ENCODE data around the gene ZNF695. TPM values are rescaled to one million over a fixed set of nuclear protein-coding genes. Genes with fewer than 3 reads are reported as not detected.

The ZNF695 gene
- total and polyA plus RNA-seq, 7 experiments from 2014 or later, result 0.17 TPM; not detected in 6

DNA sequence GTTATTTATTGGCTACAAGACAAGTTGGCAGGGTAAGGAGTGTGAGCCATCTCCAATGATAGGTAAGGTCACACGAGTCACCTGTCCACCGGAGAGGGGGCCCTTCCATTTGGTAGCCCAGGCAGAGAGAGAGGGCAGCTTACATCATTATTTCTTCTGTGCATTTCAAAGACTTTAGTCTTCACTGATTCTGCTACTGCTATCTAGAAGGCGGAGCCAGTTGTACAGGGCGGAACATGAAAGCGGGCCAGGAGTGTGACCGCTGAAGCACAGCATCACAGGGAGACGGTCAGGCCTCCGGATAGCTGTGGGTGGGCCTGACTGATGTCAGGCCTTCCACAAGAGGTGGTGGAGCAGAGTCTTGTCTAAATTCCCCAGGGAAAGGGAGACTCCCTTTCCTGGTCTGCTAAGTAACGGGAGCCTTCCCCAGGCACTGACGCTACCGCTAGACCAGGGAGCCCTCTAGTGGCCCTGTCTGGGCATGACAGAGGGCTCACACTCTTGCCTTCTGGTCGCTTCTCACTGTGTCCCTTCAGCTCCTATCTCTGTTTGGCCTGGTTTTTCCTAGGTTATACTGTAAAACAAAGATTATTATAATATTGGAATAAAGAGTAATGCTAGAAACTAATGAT is 36.7 kb downstream of the ZNF695 start:
- intact Hi-C loops (cut with micrococcal nuclease), result loop anchor here (1.0 kb wide), 2 partner anchors 64 to 474 kb away; no protein-coding TSS in a partner anchor
- peaks cover 0 to 11% (median 0%) of the 10 kb centered on the region in 5 donors for H3K27me3 Mint-ChIP-seq
- Histone ChIP-seq H3K36me3 (ENCODE audit: control insufficient read depth in 2 of 3, insufficient read depth in 3 of 3, low read length in 3 of 3) (no peaks in the 10 kb centered on the region), H3K9me3 (ENCODE audit: control insufficient read depth in 2 of 3, low read length in 3 of 3) (peaks cover 0 to 7% (median 0%) of the 10 kb centered on the region in 3 experiments), H3K27ac (ENCODE audit: low read depth, low read length) (no peak overlapping the region), H3K4me3 (ENCODE audit: low read length) (no peak overlapping the region), H3K4me1 (ENCODE audit: control insufficient read depth in 2 of 2, insufficient read depth in 2 of 2, low read length in 2 of 2) (no peaks in the 10 kb centered on the region), H3K27me3 (ENCODE audit: control insufficient read depth in 2 of 2, insufficient read depth in 2 of 2, low read length in 2 of 2) (no peaks in the 10 kb centered on the region)
- peak in 7 of 9 donors; percentile 13 to 57 (median 16) for DNase-seq
- peaks cover 0 to 3% (median 0%) of the 10 kb centered on the region in 7 donors for H3K4me1 Mint-ChIP-seq
- H3K9me3 Mint-ChIP-seq, result peaks cover 0 to 44% (median 22%) of the 10 kb centered on the region in 11 donors
- ChIA-PET CTCF (interaction anchor here (2.3 kb wide), 1 partner anchor 64 kb away, joined by 9 read pairs; no protein-coding TSS in a partner anchor), POLR2A (no interaction called here)
- H3K27ac Mint-ChIP-seq, result peak overlapping the region in 1 of 9 donors; percentile 41
- H3K4me3 Mint-ChIP-seq, result peak overlapping the region in 1 of 10 donors; percentile 34
- no peak for ATAC-seq
- peaks cover 0 to 20% (median 6%) of the 10 kb centered on the region in 5 donors for H3K36me3 Mint-ChIP-seq

DNA sequence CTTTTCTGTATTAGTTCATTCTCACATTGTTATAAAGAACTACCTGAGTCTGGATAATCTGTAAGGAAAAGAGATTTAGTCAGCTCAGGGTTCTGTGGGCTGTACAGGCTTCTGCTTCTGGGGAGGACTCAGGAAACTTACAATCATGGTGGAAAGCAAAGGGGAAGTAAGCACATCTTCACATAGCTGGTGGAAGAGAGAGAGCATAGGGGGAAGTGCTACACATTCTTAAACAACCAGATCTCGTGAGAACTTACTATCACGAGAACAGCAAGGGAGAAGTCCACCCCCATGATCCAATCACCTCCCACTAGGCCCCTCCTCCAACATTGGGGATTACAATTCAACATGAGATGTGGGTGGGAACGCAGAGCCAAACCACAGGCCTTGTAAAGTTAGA is 38.2 kb downstream of the ZNF695 start:
- peaks cover 0 to 40% (median 13%) of the 10 kb centered on the region in 11 donors for H3K9me3 Mint-ChIP-seq
- Histone ChIP-seq H3K27ac (ENCODE audit: low read depth, low read length) (no peak overlapping the region), H3K27me3 (ENCODE audit: control insufficient read depth in 2 of 2, insufficient read depth in 2 of 2, low read length in 2 of 2) (no peaks in the 10 kb centered on the region), H3K4me1 (ENCODE audit: control insufficient read depth in 2 of 2, insufficient read depth in 2 of 2, low read length in 2 of 2) (no peaks in the 10 kb centered on the region), H3K36me3 (ENCODE audit: control insufficient read depth in 2 of 3, insufficient read depth in 3 of 3, low read length in 3 of 3) (no peaks in the 10 kb centered on the region), H3K9me3 (ENCODE audit: control insufficient read depth in 2 of 3, low read length in 3 of 3) (peaks cover 0 to 7% (median 0%) of the 10 kb centered on the region in 3 experiments), H3K4me3 (ENCODE audit: low read length) (no peak overlapping the region)
- H3K36me3 Mint-ChIP-seq, result peaks cover 0 to 16% (median 9%) of the 10 kb centered on the region in 5 donors
- DNase-seq (no peak), ATAC-seq (no peak)
- H3K27ac Mint-ChIP-seq, result no peak overlapping the region
- no peak overlapping the region for H3K4me3 Mint-ChIP-seq
- peaks cover 0 to 7% (median 0%) of the 10 kb centered on the region in 5 donors for H3K27me3 Mint-ChIP-seq
- intact Hi-C loops (cut with micrococcal nuclease), result no loop called here
- POLR2A ChIA-PET, result no interaction called here
- CTCF ChIA-PET, result no interaction called here
- peaks cover 0 to 3% (median 0%) of the 10 kb centered on the region in 7 donors for H3K4me1 Mint-ChIP-seq

GRCh38 chr1:246966502-246966901 is 41.4 kb downstream of the ZNF695 start:
- ATAC-seq (no peak), DNase-seq (no peak)
- Mint-ChIP-seq H3K36me3 (peaks cover 0 to 16% (median 9%) of the 10 kb centered on the region in 5 donors), H3K27me3 (peaks cover 0 to 5% (median 0%) of the 10 kb centered on the region in 5 donors), H3K4me3 (no peak overlapping the region), H3K4me1 (peaks cover 0 to 4% (median 0%) of the 10 kb centered on the region in 7 donors), H3K9me3 (peaks cover 0 to 45% (median 14%) of the 10 kb centered on the region in 11 donors), H3K27ac (no peak overlapping the region)
- peaks cover 0 to 7% (median 0%) of the 10 kb centered on the region in 3 experiments for H3K9me3 ChIP-seq (ENCODE audit: control insufficient read depth in 2 of 3, low read length in 3 of 3)
- H3K36me3 ChIP-seq (ENCODE audit: control insufficient read depth in 2 of 3, insufficient read depth in 3 of 3, low read length in 3 of 3), result no peaks in the 10 kb centered on the region
- H3K27me3 ChIP-seq (ENCODE audit: control insufficient read depth in 2 of 2, insufficient read depth in 2 of 2, low read length in 2 of 2), result no peaks in the 10 kb centered on the region
- H3K4me3 ChIP-seq (ENCODE audit: low read length), result no peak overlapping the region
- intact Hi-C loops (cut with micrococcal nuclease), result no loop called here
- no peaks in the 10 kb centered on the region for H3K4me1 ChIP-seq (ENCODE audit: control insufficient read depth in 2 of 2, insufficient read depth in 2 of 2, low read length in 2 of 2)
- CTCF ChIA-PET, result no interaction called here
- no peak overlapping the region for H3K27ac ChIP-seq (ENCODE audit: low read depth, low read length)
- POLR2A ChIA-PET, result no interaction called here

DNA sequence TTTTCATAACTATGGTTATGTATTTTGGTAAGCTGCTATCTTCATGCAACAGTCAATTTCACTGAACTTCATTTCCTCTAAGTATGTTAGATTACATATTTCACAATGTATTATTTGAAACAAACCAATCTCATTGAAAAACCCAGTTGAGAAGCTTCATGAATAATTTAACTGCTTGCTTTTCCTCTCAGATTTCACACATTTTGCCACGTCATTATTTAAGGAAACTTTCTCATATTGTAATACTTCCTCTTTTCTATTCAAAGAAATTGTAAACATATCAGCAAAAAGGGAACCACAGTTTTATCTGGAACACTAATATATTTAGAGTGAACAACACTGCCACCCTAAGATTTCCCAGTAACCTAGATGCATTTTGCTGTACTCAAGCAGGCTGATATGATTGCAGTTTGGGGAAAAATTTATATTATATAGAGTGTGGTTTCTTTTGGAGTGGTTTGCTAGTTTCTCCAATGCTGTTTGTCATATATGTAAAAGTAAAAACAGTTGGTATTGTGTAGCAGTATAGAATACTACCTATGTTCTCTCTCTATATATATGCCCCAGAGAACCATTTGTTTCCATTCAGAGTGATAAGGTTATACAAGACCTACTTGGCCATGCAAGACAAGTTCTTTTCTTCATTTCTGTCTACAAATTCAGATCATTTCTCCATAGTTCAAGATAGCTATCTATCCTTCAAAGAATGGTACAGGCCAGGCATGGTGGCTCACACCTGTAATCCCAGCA is 47.7 kb downstream of the ZNF695 start:
- ATAC-seq (peak; percentile 46), DNase-seq (no peak)
- Histone ChIP-seq H3K36me3 (ENCODE audit: control insufficient read depth in 2 of 3, insufficient read depth in 3 of 3, low read length in 3 of 3) (no peaks in the 10 kb centered on the region), H3K27me3 (ENCODE audit: control insufficient read depth in 2 of 2, insufficient read depth in 2 of 2, low read length in 2 of 2) (no peaks in the 10 kb centered on the region), H3K4me1 (ENCODE audit: control insufficient read depth in 2 of 2, insufficient read depth in 2 of 2, low read length in 2 of 2) (no peaks in the 10 kb centered on the region), H3K9me3 (ENCODE audit: control insufficient read depth in 2 of 3, low read length in 3 of 3) (no peaks in the 10 kb centered on the region), H3K27ac (ENCODE audit: low read depth, low read length) (no peak overlapping the region), H3K4me3 (ENCODE audit: low read length) (no peak overlapping the region)
- intact Hi-C loops (cut with micrococcal nuclease), result no loop called here
- CTCF ChIA-PET, result interaction anchor here (0.6 kb wide), 1 partner anchor 51 kb away, joined by 3 read pairs; no protein-coding TSS in a partner anchor
- H3K27me3 Mint-ChIP-seq, result peaks cover 0 to 5% (median 0%) of the 10 kb centered on the region in 5 donors
- H3K4me3 Mint-ChIP-seq, result no peak overlapping the region
- peaks cover 0 to 6% (median 0%) of the 10 kb centered on the region in 7 donors for H3K4me1 Mint-ChIP-seq
- peaks cover 0 to 6% (median 0%) of the 10 kb centered on the region in 5 donors for H3K36me3 Mint-ChIP-seq
- peaks cover 0 to 10% (median 0%) of the 10 kb centered on the region in 11 donors for H3K9me3 Mint-ChIP-seq
- POLR2A ChIA-PET, result no interaction called here
- H3K27ac Mint-ChIP-seq, result peak overlapping the region in 1 of 9 donors; percentile 41

GRCh38 chr1:246954126-246954525 is 53.7 kb downstream of the ZNF695 start:
- ChIA-PET CTCF (no interaction called here), POLR2A (no interaction called here)
- intact Hi-C loops (cut with micrococcal nuclease), result no loop called here
- H3K27ac ChIP-seq (ENCODE audit: low read depth, low read length), result no peak overlapping the region
- no peaks in the 10 kb centered on the region for H3K27me3 ChIP-seq (ENCODE audit: control insufficient read depth in 2 of 2, insufficient read depth in 2 of 2, low read length in 2 of 2)
- no peaks in the 10 kb centered on the region for H3K4me1 ChIP-seq (ENCODE audit: control insufficient read depth in 2 of 2, insufficient read depth in 2 of 2, low read length in 2 of 2)
- Mint-ChIP-seq H3K9me3 (peaks cover 0 to 1% (median 0%) of the 10 kb centered on the region in 11 donors), H3K27me3 (no peaks in the 10 kb centered on the region), H3K4me1 (no peaks in the 10 kb centered on the region), H3K4me3 (no peak overlapping the region), H3K27ac (no peak overlapping the region), H3K36me3 (no peaks in the 10 kb centered on the region)
- no peak for DNase-seq
- ATAC-seq, result no peak
- H3K4me3 ChIP-seq (ENCODE audit: low read length), result no peak overlapping the region
- H3K36me3 ChIP-seq (ENCODE audit: control insufficient read depth in 2 of 3, insufficient read depth in 3 of 3, low read length in 3 of 3), result no peaks in the 10 kb centered on the region
- no peaks in the 10 kb centered on the region for H3K9me3 ChIP-seq (ENCODE audit: control insufficient read depth in 2 of 3, low read length in 3 of 3)

DNA sequence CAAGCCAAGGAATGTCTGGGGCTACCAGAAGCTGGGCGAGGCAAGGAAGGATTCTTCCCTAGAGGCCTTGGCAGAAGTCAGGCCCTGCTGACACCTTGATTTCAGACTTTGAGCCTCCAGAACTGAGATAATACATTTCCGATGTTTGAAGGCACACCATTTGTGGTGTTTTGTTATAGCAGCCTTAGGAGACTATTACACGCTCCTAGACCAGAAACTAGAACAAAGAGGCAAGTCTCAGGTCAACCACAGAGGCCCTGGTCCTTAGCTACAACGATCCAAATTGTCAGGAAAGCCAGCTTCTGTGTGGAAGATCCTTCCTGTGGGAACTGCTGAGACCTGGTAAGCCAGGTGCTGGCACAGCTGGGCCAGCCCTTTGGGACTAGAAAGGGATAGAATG is 56.4 kb downstream of the ZNF695 start:
- no peaks in the 10 kb centered on the region for H3K36me3 ChIP-seq (ENCODE audit: control insufficient read depth in 2 of 3, insufficient read depth in 3 of 3, low read length in 3 of 3)
- H3K4me1 ChIP-seq (ENCODE audit: control insufficient read depth in 2 of 2, insufficient read depth in 2 of 2, low read length in 2 of 2), result no peaks in the 10 kb centered on the region
- H3K27ac Mint-ChIP-seq, result no peak overlapping the region
- ChIA-PET CTCF (no interaction called here), POLR2A (no interaction called here)
- no peaks in the 10 kb centered on the region for H3K4me1 Mint-ChIP-seq
- H3K36me3 Mint-ChIP-seq, result no peaks in the 10 kb centered on the region
- H3K27me3 ChIP-seq (ENCODE audit: control insufficient read depth in 2 of 2, insufficient read depth in 2 of 2, low read length in 2 of 2), result no peaks in the 10 kb centered on the region
- peaks cover 0 to 3% (median 0%) of the 10 kb centered on the region in 11 donors for H3K9me3 Mint-ChIP-seq
- ATAC-seq (no peak), DNase-seq (no peak)
- intact Hi-C loops (cut with micrococcal nuclease), result no loop called here
- H3K4me3 ChIP-seq (ENCODE audit: low read length), result no peak overlapping the region
- H3K27ac ChIP-seq (ENCODE audit: low read depth, low read length), result no peak overlapping the region
- H3K27me3 Mint-ChIP-seq, result no peaks in the 10 kb centered on the region
- H3K4me3 Mint-ChIP-seq, result no peak overlapping the region
- no peaks in the 10 kb centered on the region for H3K9me3 ChIP-seq (ENCODE audit: control insufficient read depth in 2 of 3, low read length in 3 of 3)

Measured in naive thymus-derived CD4-positive, alpha-beta T cell (primary cell).